Liver (tissue), 3 donors: ENCODE results near the gene ADK.

Source experiments
- EGR1 ChIP-seq, 2 donors: IDR thresholded peaks; 2 replicates each; pipeline ENCODE4 v1.6.1; 2016 to 2018; ENCODE audit warnings: antibody characterized with exemption in 2 of 2, low read depth in 2 of 2
- GABPA ChIP-seq, 2 donors: IDR thresholded peaks in 1 of 2; conservative IDR thresholded peaks in 1 of 2; 2 replicates each; pipeline ENCODE4 v1.6.1; 2016; ENCODE audit warnings: antibody characterized with exemption in 2 of 2, mild to moderate bottlenecking in 1 of 2, moderate library complexity in 1 of 2
- RAD21 ChIP-seq, 2 donors: IDR thresholded peaks; 2 replicates each; pipeline ENCODE4 v1.6.1; 2016; ENCODE audit warnings: antibody characterized with exemption in 2 of 2, mild to moderate bottlenecking in 2 of 2
- RXRA ChIP-seq, 2 donors: IDR thresholded peaks; 2 replicates each; pipeline ENCODE4 v1.6.1; 2017 to 2018; ENCODE audit warnings: antibody characterized with exemption in 2 of 2, mild to moderate bottlenecking in 1 of 2
- TAF1 ChIP-seq: conservative IDR thresholded peaks from 2 replicates; pipeline ENCODE4 v1.6.1; 2016; ENCODE audit warnings: antibody characterized with exemption, mild to moderate bottlenecking
- TF ChIP-seq, protein P1 (sequence below): IDR thresholded peaks from 2 replicates; pipeline ENCODE4 v1.6.1; 2016; ENCODE audit warnings: antibody characterized with exemption, mild to moderate bottlenecking
- TF ChIP-seq, protein P2 (sequence below): fragments of 150-350 bp; IDR thresholded peaks from 2 replicates; pipeline ENCODE4 v1.5.1; 2017; ENCODE audit warnings: improper control_type of control experiment, low read depth, low read length; ENCODE audit not compliant: missing input control
- TF ChIP-seq, protein P3 (sequence below): IDR thresholded peaks from 2 replicates; pipeline ENCODE4 v1.6.1; 2016; ENCODE audit warnings: antibody characterized with exemption
- donor health status: healthy.
- donor health status: healthy.

DNA sequence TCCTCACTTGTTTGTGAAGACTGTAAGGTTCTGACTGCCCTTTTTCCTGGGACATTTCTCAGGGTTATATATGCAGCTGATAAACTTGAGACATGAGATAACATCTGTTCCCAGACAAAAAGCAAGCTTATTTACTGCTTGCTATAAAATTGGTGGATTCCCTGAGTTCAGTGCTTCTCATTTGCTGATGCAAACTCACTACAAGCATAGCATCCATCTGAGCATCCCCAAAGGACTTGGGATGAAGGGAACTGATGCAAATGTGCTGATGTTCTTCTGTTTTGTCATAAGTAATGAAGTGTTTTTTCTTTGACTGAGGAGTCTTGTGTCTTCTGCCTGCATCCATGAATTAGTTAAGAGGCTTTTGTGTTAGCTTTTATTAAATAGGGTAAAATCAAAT is 183.2 kb downstream of the ADK start:
- TF ChIP-seq, protein P1, sequence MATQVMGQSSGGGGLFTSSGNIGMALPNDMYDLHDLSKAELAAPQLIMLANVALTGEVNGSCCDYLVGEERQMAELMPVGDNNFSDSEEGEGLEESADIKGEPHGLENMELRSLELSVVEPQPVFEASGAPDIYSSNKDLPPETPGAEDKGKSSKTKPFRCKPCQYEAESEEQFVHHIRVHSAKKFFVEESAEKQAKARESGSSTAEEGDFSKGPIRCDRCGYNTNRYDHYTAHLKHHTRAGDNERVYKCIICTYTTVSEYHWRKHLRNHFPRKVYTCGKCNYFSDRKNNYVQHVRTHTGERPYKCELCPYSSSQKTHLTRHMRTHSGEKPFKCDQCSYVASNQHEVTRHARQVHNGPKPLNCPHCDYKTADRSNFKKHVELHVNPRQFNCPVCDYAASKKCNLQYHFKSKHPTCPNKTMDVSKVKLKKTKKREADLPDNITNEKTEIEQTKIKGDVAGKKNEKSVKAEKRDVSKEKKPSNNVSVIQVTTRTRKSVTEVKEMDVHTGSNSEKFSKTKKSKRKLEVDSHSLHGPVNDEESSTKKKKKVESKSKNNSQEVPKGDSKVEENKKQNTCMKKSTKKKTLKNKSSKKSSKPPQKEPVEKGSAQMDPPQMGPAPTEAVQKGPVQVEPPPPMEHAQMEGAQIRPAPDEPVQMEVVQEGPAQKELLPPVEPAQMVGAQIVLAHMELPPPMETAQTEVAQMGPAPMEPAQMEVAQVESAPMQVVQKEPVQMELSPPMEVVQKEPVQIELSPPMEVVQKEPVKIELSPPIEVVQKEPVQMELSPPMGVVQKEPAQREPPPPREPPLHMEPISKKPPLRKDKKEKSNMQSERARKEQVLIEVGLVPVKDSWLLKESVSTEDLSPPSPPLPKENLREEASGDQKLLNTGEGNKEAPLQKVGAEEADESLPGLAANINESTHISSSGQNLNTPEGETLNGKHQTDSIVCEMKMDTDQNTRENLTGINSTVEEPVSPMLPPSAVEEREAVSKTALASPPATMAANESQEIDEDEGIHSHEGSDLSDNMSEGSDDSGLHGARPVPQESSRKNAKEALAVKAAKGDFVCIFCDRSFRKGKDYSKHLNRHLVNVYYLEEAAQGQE: no peak
- no peak for TF ChIP-seq RAD21 (IDR thresholded peaks at IDR 0.05)
- TF ChIP-seq, protein P2, sequence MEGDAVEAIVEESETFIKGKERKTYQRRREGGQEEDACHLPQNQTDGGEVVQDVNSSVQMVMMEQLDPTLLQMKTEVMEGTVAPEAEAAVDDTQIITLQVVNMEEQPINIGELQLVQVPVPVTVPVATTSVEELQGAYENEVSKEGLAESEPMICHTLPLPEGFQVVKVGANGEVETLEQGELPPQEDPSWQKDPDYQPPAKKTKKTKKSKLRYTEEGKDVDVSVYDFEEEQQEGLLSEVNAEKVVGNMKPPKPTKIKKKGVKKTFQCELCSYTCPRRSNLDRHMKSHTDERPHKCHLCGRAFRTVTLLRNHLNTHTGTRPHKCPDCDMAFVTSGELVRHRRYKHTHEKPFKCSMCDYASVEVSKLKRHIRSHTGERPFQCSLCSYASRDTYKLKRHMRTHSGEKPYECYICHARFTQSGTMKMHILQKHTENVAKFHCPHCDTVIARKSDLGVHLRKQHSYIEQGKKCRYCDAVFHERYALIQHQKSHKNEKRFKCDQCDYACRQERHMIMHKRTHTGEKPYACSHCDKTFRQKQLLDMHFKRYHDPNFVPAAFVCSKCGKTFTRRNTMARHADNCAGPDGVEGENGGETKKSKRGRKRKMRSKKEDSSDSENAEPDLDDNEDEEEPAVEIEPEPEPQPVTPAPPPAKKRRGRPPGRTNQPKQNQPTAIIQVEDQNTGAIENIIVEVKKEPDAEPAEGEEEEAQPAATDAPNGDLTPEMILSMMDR: no peak
- TF ChIP-seq TAF1: no peak
- no peak for TF ChIP-seq RXRA (IDR thresholded peaks at IDR 0.05)
- TF ChIP-seq EGR1 (IDR thresholded peaks at IDR 0.05; ENCODE audit: low read depth in 2 of 2): no peak
- TF ChIP-seq GABPA (IDR thresholded peaks at IDR 0.05 in 1 of 2, conservative IDR thresholded peaks at IDR 0.05 in 1 of 2): no peak
- TF ChIP-seq, protein P3, sequence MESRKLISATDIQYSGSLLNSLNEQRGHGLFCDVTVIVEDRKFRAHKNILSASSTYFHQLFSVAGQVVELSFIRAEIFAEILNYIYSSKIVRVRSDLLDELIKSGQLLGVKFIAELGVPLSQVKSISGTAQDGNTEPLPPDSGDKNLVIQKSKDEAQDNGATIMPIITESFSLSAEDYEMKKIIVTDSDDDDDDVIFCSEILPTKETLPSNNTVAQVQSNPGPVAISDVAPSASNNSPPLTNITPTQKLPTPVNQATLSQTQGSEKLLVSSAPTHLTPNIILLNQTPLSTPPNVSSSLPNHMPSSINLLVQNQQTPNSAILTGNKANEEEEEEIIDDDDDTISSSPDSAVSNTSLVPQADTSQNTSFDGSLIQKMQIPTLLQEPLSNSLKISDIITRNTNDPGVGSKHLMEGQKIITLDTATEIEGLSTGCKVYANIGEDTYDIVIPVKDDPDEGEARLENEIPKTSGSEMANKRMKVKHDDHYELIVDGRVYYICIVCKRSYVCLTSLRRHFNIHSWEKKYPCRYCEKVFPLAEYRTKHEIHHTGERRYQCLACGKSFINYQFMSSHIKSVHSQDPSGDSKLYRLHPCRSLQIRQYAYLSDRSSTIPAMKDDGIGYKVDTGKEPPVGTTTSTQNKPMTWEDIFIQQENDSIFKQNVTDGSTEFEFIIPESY: no peak
